Transverse colon (tissue), 4 donors: ENCODE results near the gene TTC29. TPM values are rescaled to one million over a fixed set of nuclear protein-coding genes. Genes with fewer than 3 reads are reported as not detected.
"Not testable (repeated sequence)": the region's sequence is repeated elsewhere in the genome, so short reads cannot be mapped to it uniquely, and the experiment has no call there.

Experiments used
- DNase-seq: peaks from one replicate; pipeline ENCODE4 v3.0.0-alpha.2; 2019
- H3K27ac ChIP-seq, 4 donors: fragments of 200-600 bp; sonication (generic); 2 replicates each; pipeline ENCODE4 v1.5.1; 2016 to 2018; ENCODE audit warnings: inconsistent platforms in 4 of 4
- H3K27me3 ChIP-seq: fragments of 200-600 bp; sonication (generic); 2 replicates; pipeline ENCODE4 v1.5.1; 2017; ENCODE audit warnings: inconsistent platforms
- H3K36me3 ChIP-seq, 4 donors: fragments of 200-600 bp; sonication (generic); 2 replicates each; pipeline ENCODE4 v1.5.1; 2017 to 2019; ENCODE audit warnings: inconsistent platforms in 4 of 4
- H3K4me1 ChIP-seq, 4 donors: fragments of 200-600 bp; sonication (generic); 2 replicates each; pipeline ENCODE4 v1.5.1; 2017 to 2020; ENCODE audit warnings: inconsistent platforms in 4 of 4
- H3K4me3 ChIP-seq, 4 donors: fragments of 200-600 bp; sonication (generic); 1 replicate in 1 of 4; 2 replicates in 3 of 4; pipeline versions ENCODE4 v1.5.1 to v1.6.1; 2017 to 2019; ENCODE audit warnings: inconsistent platforms in 4 of 4
- H3K9me3 ChIP-seq, 2 donors: fragments of 200-600 bp; sonication (generic); 2 replicates each; pipeline ENCODE4 v1.5.1; 2017 to 2019; ENCODE audit warnings: inconsistent platforms in 2 of 2
- EP300 ChIP-seq: sonication (generic); formaldehyde crosslinking; IDR thresholded peaks from one replicate; pipeline ENCODE4 v1.6.1; 2017; ENCODE audit warnings: antibody characterized with exemption, low read depth
- POLR2A ChIP-seq: fragments of 450-650 bp; IDR thresholded peaks from one replicate; pipeline ENCODE4 v1.6.1; 2016; ENCODE audit warnings: antibody characterized with exemption, mild to moderate bottlenecking, moderate library complexity
- POLR2AphosphoS5 ChIP-seq, 3 donors: sonication (generic); formaldehyde crosslinking; IDR thresholded peaks; one replicate each; pipeline ENCODE4 v1.6.1; 2016; ENCODE audit warnings: antibody characterized with exemption in 3 of 3
- WGBS, 2 donors: methylation state at CpG; one replicate each; pipeline ENCODE4 v1.1.5; 2018; ENCODE audit warnings: low coverage in 1 of 2; 5-methylcytosine and 5-hydroxymethylcytosine counted together
- in situ Hi-C, 4 donors: fragments of 200-750 bp; cut with MboI; loops; one replicate each; pipeline versions ENCODE4 v1.15.0 to v1.15.1; 2017; ENCODE audit warnings: low sequenced_read_pairs in 3 of 4, low pct_ligation_motif_present in 1 of 4, low pct_unique_long_range_greater_than_20kb in 1 of 4
- intact Hi-C: fragments of 100-400 bp; cut with DNase I; formaldehyde crosslinking; loops from one replicate; pipeline ENCODE4 v1.15.1; 2023; ENCODE audit warnings: low total_unique reads
- total RNA-seq, 4 donors: library from RNA; depleted of rRNA; stranded (reverse); fragments of >200 nt; gene quantifications; one replicate each; pipeline ENCODE4 v1.1.0, GENCODE V29; 2016
- TF ChIP-seq, protein P1 (sequence below), 5 experiments: fragments of 200-600 bp in 3 of 5; fragments of 450-650 bp in 2 of 5; sonication (generic) in 3 of 5; IDR thresholded peaks; 1 replicate in 2 of 5; 2 replicates in 3 of 5; pipeline ENCODE4 v1.5.1; 2016 to 2017; ENCODE audit warnings: antibody characterized with exemption in 5 of 5, inconsistent platforms in 3 of 5, mild to moderate bottlenecking in 2 of 5, moderate library complexity in 1 of 5

Gene TTC29
- total RNA-seq, 4 donors from 2014 or later: not detected

DNA sequence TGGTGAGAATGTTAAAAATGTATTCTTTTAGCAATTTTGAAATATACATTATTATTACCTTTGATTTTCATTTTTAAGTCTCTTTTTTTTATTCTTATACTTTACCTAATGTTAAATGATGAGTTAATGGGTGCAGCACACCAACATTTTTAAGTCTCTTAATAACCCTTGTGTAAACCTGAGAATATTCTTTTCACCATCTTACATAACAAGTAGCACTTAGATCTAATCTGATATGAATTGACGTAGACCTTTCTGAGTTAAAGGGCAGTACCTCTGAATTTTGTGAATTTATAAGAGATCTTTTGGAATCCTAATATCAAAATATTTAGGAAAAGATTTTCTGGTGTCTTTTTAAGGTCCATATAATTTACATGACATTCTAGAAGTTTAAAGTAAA is 110.6 kb downstream of the TTC29 start:
- TF ChIP-seq, protein P1, sequence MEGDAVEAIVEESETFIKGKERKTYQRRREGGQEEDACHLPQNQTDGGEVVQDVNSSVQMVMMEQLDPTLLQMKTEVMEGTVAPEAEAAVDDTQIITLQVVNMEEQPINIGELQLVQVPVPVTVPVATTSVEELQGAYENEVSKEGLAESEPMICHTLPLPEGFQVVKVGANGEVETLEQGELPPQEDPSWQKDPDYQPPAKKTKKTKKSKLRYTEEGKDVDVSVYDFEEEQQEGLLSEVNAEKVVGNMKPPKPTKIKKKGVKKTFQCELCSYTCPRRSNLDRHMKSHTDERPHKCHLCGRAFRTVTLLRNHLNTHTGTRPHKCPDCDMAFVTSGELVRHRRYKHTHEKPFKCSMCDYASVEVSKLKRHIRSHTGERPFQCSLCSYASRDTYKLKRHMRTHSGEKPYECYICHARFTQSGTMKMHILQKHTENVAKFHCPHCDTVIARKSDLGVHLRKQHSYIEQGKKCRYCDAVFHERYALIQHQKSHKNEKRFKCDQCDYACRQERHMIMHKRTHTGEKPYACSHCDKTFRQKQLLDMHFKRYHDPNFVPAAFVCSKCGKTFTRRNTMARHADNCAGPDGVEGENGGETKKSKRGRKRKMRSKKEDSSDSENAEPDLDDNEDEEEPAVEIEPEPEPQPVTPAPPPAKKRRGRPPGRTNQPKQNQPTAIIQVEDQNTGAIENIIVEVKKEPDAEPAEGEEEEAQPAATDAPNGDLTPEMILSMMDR (IDR thresholded peaks at IDR 0.05): no peak
- no peak for TF ChIP-seq POLR2AphosphoS5 (IDR thresholded peaks at IDR 0.05)
- TF ChIP-seq EP300: no peak
- no peak for TF ChIP-seq POLR2A
- Histone ChIP-seq H3K9me3 (no peaks in the 10 kb centered on the region), H3K27me3 (no peaks in the 10 kb centered on the region), H3K4me3 (no peak overlapping the region), H3K36me3 (no peaks in the 10 kb centered on the region), H3K27ac (no peak overlapping the region), H3K4me1 (no peaks in the 10 kb centered on the region)
- in situ Hi-C loops (no loop called here), intact Hi-C loops (no loop called here)
- WGBS, 2 donors: 75 to 78% methylated on average over 1 of the region's 1 CpG
- no peak for DNase-seq

DNA sequence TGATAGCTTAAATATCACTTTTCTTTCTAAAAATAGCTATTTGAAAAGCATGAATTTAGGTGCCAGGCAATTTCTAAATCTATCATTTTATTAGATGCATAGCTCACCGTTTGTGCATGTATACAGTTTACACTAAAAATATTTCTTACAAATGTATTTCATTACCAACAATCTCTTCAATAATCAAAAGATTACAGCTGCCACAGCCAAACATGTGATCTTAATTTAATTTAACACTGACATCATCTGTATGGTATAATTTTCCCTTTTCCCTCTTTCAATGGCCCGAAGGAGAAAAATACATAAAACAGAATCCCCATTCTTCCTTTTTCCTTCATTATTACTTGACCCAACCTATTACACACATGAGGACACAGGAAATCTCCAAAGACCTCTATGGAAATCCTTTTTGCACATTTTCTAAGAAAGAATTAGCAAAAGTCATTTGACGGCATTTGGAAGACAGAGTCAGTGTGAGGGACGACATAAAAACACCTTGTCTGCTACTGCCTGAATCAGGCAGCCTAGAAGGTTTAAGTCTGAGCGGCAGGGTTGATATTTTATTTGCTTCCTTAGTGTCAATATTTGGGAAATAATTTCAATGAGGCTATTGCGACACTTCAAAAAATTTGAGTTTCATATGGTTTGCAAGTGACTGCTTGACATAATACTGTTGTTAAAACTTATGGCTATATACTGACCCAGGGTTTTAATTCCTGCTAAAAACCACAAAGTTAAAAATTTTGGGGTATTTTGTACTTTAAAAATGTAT is 111.2 kb downstream of the TTC29 start:
- Histone ChIP-seq H3K4me3 (no peak overlapping the region), H3K36me3 (no peaks in the 10 kb centered on the region), H3K4me1 (no peaks in the 10 kb centered on the region), H3K9me3 (no peaks in the 10 kb centered on the region), H3K27me3 (no peaks in the 10 kb centered on the region), H3K27ac (no peak overlapping the region)
- in situ Hi-C loops: no loop called here
- intact Hi-C loops: no loop called here
- 56 to 71% methylated on average over 6 of the region's 6 CpGs for WGBS, 2 donors
- DNase-seq: no peak
- TF ChIP-seq EP300: no peak
- TF ChIP-seq, protein P1 (IDR thresholded peaks at IDR 0.05): no peak
- no peak for TF ChIP-seq POLR2A
- TF ChIP-seq POLR2AphosphoS5 (IDR thresholded peaks at IDR 0.05): no peak

DNA sequence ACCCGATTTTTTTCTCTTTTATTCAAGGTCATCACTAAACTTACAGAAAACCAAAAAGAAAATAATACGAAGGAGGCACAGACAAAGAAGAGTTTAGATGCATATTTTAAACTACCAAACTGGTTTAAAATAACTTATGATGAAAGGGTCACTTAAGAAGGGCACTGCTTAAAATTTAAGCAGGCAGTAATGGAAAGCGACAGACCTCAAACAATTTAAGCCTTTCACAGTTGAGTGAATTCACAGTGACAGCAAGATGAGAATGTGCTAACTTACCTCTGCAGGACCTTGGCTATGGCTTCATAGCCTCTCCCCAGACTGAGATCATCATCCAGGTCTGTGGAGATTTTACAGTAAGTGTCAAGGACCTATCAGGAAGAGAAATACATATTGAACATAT is 112.1 kb downstream of the TTC29 start:
- in situ Hi-C loops (no loop called here), intact Hi-C loops (no loop called here)
- no peaks in the 10 kb centered on the region for H3K36me3 ChIP-seq
- H3K4me1 ChIP-seq: no peaks in the 10 kb centered on the region
- no peak for DNase-seq
- no peak overlapping the region for H3K4me3 ChIP-seq
- TF ChIP-seq POLR2A (no peak), EP300 (no peak), POLR2AphosphoS5 (IDR thresholded peaks at IDR 0.05) (no peak)
- TF ChIP-seq, protein P1 (IDR thresholded peaks at IDR 0.05): no peak
- H3K27me3 ChIP-seq: no peaks in the 10 kb centered on the region
- 61 to 69% methylated on average over 3 of the region's 3 CpGs for WGBS, 2 donors
- no peak overlapping the region for H3K27ac ChIP-seq
- no peaks in the 10 kb centered on the region for H3K9me3 ChIP-seq

DNA sequence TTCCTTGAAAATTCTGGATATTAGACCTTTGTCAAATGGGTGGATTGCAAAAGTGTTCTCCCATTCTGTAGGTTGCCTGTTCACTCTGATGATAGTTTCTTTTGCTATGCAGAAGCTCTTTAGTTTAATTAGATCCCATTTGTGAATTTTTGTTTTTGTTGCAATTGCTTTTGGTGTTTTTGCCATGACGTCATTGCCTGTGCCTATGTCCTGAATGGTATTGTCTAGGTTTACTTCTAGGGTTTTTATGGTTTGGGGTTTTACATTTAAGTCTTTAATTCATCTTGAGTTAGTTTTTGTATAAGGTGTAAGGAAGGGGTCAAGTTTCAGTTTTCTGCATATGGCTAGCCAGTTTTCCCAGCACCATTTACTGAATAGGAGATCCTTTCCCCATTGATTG is 122.7 kb downstream of the TTC29 start:
- DNase-seq, H3K4me3 ChIP-seq, H3K4me1 ChIP-seq, H3K27ac ChIP-seq, H3K9me3 ChIP-seq, H3K36me3 ChIP-seq, in situ Hi-C loops, H3K27me3 ChIP-seq, intact Hi-C loops: not testable (repeated sequence)
- 96 to 100% methylated on average over 1 of the region's 1 CpG for WGBS, 2 donors

DNA sequence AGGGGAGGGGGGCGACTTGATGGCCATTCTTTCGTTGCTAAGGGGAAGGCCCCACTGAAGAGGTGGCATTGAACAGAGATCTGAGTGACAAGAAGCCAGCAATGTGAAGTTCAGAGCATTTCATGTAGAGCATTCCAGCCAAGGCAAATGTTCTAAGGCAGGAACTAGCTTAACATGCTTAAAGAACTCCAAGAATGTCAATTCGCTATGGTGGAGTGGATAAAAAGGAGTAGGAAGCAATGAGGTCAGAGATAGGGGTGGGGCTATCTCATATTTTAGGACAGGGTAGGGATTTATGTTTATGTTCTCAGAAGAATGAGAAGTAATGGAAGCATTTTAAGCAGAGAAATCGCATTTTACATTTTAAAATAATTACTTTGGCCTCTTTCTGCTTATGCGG is 130.9 kb downstream of the TTC29 start:
- H3K36me3 ChIP-seq: no peaks in the 10 kb centered on the region

More for the DNA sequence above, 130.9 kb downstream of the TTC29 start:
- no peak for TF ChIP-seq EP300
- Histone ChIP-seq H3K27me3 (no peaks in the 10 kb centered on the region), H3K4me1 (no peaks in the 10 kb centered on the region), H3K27ac (no peak overlapping the region), H3K4me3 (no peak overlapping the region), H3K9me3 (no peaks in the 10 kb centered on the region)
- intact Hi-C loops: loop anchor here (5.0 kb wide), 1 partner anchor 1978 kb away; no protein-coding TSS in a partner anchor
- DNase-seq: no peak
- in situ Hi-C loops: no loop called here
- 66 to 76% methylated on average over 5 of the region's 5 CpGs for WGBS, 2 donors
